Measurements from ENCODE around the gene PPP2R5C.

The PPP2R5C gene

GRCh38 chr14:101873076-101873825, 111.7 kb downstream of the PPP2R5C start:
- DNase-seq, result no peak

GRCh38 chr14:101873991-101874390, 112.5 kb downstream of the PPP2R5C start:
- no peak for DNase-seq

DNA sequence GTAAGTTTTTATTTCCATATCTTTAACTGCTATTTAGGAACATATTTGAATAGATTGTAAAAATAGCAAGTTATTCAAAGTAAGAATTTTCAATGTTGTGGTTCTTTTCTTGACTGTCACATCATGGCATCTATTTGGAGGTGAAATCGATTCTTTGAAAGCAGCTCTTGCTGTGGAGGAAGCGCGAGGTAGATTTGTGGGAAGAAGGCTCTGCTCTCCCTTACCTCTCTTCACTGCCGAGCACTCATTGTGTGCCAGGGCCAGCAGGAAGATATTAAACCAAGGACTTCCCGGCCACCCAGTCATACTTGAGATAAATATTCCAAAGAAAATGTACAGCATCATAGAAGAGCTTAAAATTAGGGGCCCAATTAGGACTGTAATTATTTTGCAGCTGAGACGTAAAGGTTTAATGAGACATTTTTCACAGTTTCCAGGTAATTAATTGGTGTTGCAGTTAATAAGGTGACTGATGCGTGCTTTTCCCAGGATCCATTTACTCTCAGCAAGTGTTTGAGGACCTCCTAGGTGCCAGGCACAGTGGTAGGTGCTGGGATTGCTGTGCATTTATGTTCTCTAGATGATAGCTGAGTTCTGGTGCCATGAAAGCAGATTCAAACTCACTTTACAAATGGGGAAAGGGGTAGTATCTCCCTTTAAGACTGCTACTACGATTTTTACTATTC, 113.7 kb downstream of the PPP2R5C start:
- DNase-seq, result no peak

GRCh38 chr14:101875727-101876554, 114.4 kb downstream of the PPP2R5C start:
- DNase-seq, result no peak

- no peak for DNase-seq
Measured at GRCh38 chr14:101876555-101876938, 115.0 kb downstream of the PPP2R5C start.

DNA sequence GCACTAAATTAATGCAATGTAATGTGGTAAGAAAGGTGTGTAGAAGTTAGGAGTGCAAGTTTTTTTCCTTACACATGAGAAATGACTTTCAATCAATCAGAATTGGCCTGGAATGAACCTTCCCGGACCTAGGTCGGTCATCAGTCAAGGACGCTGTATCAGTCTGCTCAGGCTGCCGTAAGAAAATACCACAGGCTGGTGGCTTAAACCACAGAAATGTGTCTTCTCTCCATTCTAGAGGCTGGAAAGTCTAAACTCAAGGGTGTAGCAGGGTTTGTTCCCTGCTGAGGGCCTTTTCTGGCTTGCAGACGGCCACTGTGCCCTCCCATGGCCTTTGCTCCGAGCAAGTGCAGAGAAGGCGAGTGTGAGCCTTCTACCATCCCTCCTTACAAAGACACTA, 116.3 kb downstream of the PPP2R5C start:
- DNase-seq, result no peak

DNA sequence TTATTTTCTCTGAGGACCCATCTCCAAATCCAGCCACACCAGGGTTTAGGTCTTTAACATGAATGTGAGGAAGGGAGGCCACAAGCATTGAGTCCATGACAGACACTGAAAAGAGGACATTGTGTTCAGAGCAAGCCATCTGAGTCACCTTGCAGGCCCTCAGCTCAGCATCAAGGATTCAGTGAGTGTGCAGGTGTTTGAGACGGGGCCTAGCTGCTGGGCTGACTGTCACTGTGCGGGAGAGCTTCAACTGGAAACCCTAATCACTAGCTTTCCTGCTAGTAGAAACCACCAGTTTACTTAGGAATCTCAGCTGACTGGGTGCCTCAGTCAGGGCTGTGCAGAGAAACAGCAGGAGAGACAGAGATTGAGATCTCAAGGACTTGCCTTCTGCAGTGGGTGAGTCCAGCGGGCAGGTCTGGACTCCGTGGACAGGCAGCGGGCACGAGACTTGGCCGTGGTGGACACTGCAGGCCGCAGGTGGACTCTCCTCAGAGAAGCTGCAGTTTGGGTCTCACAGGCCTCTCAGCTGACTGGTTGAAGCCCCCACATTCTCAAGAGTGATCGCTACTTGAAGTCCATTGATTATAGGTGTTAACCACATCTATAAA, 116.8 kb downstream of the PPP2R5C start:
- DNase-seq, result no peak

- no peak for DNase-seq
Measured at GRCh38 chr14:101878822-101879528, 117.5 kb downstream of the PPP2R5C start.

DNA sequence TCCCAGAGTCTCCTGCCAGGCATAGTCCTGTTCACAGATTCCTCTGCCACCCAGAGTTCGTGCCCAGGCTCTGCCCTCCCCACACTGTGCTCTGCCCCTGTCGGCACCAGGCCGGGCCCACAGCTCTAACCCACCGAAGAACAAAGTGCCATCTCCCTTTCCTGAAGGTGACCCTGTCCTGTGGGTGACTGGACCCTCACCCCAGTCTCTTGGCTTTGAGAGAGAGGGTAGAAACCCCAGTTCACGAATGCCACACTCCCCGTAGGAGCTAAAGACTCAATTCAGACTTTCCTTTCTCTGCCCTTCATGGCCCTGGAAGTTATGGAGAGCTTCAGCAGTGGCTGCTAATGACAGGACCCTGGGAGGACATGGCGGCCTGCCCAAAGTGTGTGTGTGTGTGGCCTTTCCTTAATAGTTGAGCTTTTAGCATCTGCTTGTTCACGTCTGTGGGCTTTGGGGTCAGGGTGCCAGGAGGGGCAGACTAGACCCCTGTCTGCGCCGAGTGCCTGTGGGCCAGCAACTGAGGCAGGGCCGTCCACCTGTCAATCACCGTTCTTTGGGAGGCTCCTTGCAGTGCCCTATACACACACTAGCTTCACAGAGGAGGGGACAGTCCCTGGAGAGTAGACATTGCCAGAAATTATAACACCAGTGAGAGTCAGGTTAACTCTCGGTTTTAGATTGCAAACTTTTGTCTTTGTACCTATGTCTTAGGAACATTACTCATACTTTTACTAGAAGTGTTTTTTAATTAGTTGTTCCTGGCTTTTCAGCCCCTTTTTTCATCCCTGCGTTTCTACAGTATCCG, 118.2 kb downstream of the PPP2R5C start:
- DNase-seq, result no peak

DNA sequence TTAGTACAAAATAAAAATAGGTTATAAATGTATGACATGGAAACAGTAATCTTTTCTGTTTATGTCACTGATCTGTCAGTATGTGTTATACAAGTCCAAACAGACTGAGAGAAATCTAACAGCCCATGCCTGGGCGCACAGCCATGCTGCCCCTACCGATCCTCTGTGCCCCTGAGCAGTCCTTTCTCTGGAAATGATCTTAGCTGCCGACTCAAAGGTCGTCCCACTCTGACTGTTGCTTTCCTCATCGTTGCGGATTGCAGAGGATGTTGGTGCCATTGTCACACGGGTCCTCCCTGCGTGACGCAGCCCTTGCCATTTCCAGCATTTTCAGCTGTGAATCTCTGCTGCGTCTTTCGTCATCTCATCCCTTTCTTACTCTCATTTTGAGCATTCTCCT, 119.9 kb downstream of the PPP2R5C start:
- no peak for DNase-seq

- DNase-seq, result peak; percentile 13
Measured at GRCh38 chr14:101882141-101882935, 120.8 kb downstream of the PPP2R5C start.

DNA sequence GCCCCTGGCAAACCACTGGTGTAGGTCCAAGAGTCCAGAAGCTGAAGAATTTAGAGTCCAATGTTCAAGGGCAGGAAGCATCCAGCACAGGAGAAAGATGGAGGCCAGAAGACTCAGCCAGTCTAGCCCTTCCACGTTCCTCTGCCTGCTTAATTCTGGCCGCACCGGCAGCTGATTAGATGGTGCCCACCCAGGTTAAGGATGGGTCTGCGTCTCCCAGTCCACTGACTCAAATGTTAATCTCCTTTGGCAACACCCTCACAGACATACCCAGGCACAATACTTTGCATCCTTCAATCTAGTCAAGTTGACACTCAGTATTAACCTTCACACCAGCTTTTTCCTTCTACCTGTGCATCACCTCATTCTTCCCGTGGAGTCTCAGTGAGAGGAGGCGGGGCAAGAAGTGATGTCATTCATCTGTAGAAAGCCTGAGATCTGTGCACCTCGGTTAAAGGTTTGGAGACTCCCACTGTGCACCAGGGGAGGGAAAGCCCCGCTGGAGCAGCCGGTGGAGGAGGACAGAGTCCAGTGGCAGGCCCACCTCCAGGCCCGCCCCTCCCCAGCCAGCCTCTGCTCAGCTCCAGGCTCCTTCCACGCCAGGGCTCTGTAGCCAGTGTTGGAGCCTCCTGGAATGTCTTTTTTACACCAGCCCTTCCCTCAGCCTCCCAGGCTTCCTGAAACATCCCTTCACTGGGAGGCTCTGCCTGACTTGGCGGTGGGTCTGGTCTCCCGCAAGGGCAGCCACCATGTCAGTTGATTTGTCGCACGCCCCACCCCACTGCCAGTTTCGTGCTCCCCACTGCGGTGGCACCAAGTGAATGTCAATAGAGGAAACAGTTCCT, 122.8 kb downstream of the PPP2R5C start:
- DNase-seq, result peak; percentile 35

DNA sequence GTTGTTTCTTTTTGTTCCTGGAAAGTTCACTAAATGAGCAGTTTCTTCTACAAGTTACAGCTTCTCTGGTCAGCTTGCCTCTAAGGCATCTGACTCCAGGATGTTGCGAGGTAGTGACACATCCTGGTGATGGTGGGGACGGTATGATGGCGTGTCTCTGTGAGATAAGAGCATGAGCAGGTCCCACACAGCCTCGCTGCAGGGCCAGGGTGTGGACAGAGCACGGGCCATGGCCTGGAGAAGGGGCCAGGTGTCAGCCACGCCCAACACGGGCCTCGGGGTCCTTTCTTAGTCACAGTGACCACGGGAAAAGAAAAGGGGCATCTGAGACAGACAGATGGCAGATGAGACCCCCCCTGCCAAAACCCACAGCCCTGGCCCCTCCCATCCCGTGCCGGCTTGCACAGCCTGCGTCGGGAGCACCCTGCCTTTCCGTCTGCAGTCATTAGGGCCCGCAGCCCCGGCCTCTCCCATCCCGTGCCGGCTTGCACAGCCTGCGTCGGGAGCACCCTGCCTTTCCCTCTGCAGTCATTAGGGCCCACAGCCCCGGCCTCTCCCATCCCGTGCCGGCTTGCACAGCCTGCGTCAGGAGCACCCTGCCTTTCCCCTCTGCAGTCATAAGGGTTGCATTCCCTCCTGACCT, 123.5 kb downstream of the PPP2R5C start:
- DNase-seq, result peak; percentile 27

- no peak for DNase-seq
Measured at GRCh38 chr14:101887219-101887618, 125.7 kb downstream of the PPP2R5C start.

GRCh38 chr14:101888182-101888581, 126.7 kb downstream of the PPP2R5C start:
- DNase-seq, result no peak

DNA sequence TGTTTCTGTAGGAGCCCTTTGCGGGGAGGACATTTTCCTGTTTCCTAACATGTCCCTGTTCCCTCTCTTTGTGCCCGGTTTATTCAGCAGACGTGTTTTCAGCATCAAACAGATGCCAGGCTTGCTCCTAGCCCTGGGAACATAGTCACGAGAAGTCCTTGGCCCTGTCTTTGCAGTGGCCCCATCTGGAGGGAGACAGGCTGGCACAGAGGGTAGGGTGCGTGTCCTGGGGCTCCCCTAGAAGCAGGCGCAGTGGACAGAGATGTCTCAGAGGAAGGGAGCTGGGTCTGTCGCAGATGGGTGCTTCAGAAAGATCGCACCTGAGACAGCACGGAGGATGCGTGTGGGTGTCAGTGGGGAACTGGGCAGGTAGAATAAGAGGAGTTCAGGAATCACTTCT, 127.9 kb downstream of the PPP2R5C start:
- no peak for DNase-seq

DNA sequence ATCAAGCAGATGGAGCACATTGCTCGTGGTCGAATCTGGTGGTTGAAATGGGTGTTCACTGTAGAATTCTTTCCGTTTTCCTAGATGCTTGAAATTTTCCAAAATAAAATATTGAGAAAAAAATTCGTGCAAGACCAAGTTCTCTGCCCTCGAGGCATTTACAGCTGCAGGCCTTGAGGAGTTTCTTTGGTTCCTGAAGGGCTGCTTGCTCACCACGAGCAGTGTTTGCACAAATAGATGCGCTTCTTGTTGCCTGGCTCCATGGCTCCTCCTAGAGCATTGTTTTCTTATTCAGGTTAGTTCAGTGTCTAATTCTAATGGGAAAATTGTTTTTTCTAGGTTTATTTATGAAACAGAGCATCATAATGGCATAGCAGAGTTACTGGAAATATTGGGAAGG, 128.4 kb downstream of the PPP2R5C start:
- DNase-seq, result no peak

DNA sequence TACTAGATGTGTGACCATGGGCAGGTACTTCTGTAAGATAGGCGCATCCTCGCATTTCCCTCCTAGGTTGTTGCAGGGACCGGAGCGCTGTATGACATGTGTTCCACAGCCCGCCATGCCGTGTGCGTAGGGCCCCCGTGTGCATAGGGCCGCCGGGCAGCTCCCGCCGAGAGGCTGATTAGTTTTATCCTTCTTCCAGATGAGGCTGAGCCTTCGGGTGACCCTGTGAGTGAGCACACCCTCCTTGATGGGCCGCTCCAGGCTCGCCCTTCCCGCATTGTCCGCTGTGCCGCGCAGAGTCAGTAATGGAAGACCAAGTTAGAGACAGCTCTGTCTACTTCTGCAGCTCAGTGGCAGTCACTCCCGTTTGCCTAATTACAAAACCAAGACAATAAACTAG, 130.0 kb downstream of the PPP2R5C start:
- DNase-seq, result no peak

GRCh38 chr14:101893759-101894158, 132.2 kb downstream of the PPP2R5C start:
- no peak for DNase-seq
